ENCODE results near the gene C20orf144.

C20orf144 gene

GRCh38 chr20:33677991-33678702 lies 16.0 kb downstream of the C20orf144 start:
- H3F3A ChIP-seq (ENCODE audit: insufficient read depth, low read length): peaks cover 16% of the 10 kb centered on the region; the same call in 1 of the 2 replicates
- H3K4me2 ChIP-seq (ENCODE audit: low read depth, low read length): no peak overlapping the region
- no peaks in the 10 kb centered on the region for H3K36me3 ChIP-seq (replicated peaks; ENCODE audit: insufficient read depth, low read length)

GRCh38 chr20:33679758-33680485 lies 17.8 kb downstream of the C20orf144 start:
- H4K20me1 ChIP-seq (ENCODE audit: insufficient read depth, low read length): no peaks in the 10 kb centered on the region
- no peak overlapping the region for H3K4me3 ChIP-seq (ENCODE audit: low read length)
- H3K36me3 ChIP-seq (replicated peaks; ENCODE audit: insufficient read depth, low read length): no peaks in the 10 kb centered on the region
- peaks cover 15% of the 10 kb centered on the region for H3F3A ChIP-seq (ENCODE audit: insufficient read depth, low read length)
- no peak overlapping the region for H3K9ac ChIP-seq (ENCODE audit: low read length)
- H3K9me3 ChIP-seq (replicated peaks; ENCODE audit: insufficient read depth, low read length): no peaks in the 10 kb centered on the region
- H3K27me3 ChIP-seq (replicated peaks; ENCODE audit: insufficient read depth, low read length): no peaks in the 10 kb centered on the region
- H3K9me2 ChIP-seq (replicated peaks; ENCODE audit: insufficient read depth, low read length): no peaks in the 10 kb centered on the region
- TF ChIP-seq CTCF (IDR thresholded peaks at IDR 0.05; ENCODE audit: low read length): no peak
- no peak for TF ChIP-seq EZH2phosphoT487 (IDR thresholded peaks at IDR 0.05; ENCODE audit: low read length)
- no peak for TF ChIP-seq EZH2 (optimal IDR thresholded peaks at IDR 0.05; ENCODE audit: low read depth, low read length)
- no peak overlapping the region for H3K27ac ChIP-seq (ENCODE audit: low read length)
- H3K79me2 ChIP-seq (ENCODE audit: low read length): peaks cover 53% of the 10 kb centered on the region
- H2AFZ ChIP-seq (ENCODE audit: low read length): no peak overlapping the region
- DNase-seq: no peak
- no peak overlapping the region for H3K4me2 ChIP-seq (ENCODE audit: low read depth, low read length)
- H3K4me1 ChIP-seq (ENCODE audit: low read length): peaks cover 11% of the 10 kb centered on the region

More at GRCh38 chr20:33677991-33678702, 16.0 kb downstream of the C20orf144 start:
- Histone ChIP-seq H3K27me3 (replicated peaks; ENCODE audit: insufficient read depth, low read length) (no peaks in the 10 kb centered on the region), H3K4me1 (ENCODE audit: low read length) (peaks cover 12% of the 10 kb centered on the region), H3K9me2 (replicated peaks; ENCODE audit: insufficient read depth, low read length) (no peaks in the 10 kb centered on the region), H3K4me3 (ENCODE audit: low read length) (no peak overlapping the region), H2AFZ (ENCODE audit: low read length) (no peak overlapping the region), H3K79me2 (ENCODE audit: low read length) (peaks cover 45% of the 10 kb centered on the region), H3K9ac (ENCODE audit: low read length) (no peak overlapping the region), H3K27ac (ENCODE audit: low read length) (no peak overlapping the region), H3K9me3 (replicated peaks; ENCODE audit: insufficient read depth, low read length) (no peaks in the 10 kb centered on the region), H4K20me1 (ENCODE audit: insufficient read depth, low read length) (no peaks in the 10 kb centered on the region)
- TF ChIP-seq EZH2phosphoT487 (IDR thresholded peaks at IDR 0.05; ENCODE audit: low read length) (no peak), CTCF (IDR thresholded peaks at IDR 0.05; ENCODE audit: low read length) (no peak), EZH2 (optimal IDR thresholded peaks at IDR 0.05; ENCODE audit: low read depth, low read length) (no peak)
- peak; percentile 5 for DNase-seq

- Histone ChIP-seq H3K79me2 (ENCODE audit: low read length) (peaks cover 60% of the 10 kb centered on the region), H3K27me3 (replicated peaks; ENCODE audit: insufficient read depth, low read length) (no peaks in the 10 kb centered on the region), H3K9me2 (replicated peaks; ENCODE audit: insufficient read depth, low read length) (no peaks in the 10 kb centered on the region), H3K36me3 (replicated peaks; ENCODE audit: insufficient read depth, low read length) (no peaks in the 10 kb centered on the region), H3K9ac (ENCODE audit: low read length) (no peak overlapping the region), H3K27ac (ENCODE audit: low read length) (no peak overlapping the region), H3K4me3 (ENCODE audit: low read length) (no peak overlapping the region), H3K4me1 (ENCODE audit: low read length) (peaks cover 8% of the 10 kb centered on the region), H3K4me2 (ENCODE audit: low read depth, low read length) (no peak overlapping the region), H3K9me3 (replicated peaks; ENCODE audit: insufficient read depth, low read length) (no peaks in the 10 kb centered on the region), H3F3A (ENCODE audit: insufficient read depth, low read length) (peaks cover 16% of the 10 kb centered on the region), H4K20me1 (ENCODE audit: insufficient read depth, low read length) (no peaks in the 10 kb centered on the region), H2AFZ (ENCODE audit: low read length) (no peak overlapping the region)
- TF ChIP-seq EZH2 (optimal IDR thresholded peaks at IDR 0.05; ENCODE audit: low read depth, low read length) (no peak), CTCF (IDR thresholded peaks at IDR 0.05; ENCODE audit: low read length) (no peak), EZH2phosphoT487 (IDR thresholded peaks at IDR 0.05; ENCODE audit: low read length) (no peak)
- peak; percentile 5 for DNase-seq
Observed at GRCh38 chr20:33680686-33681085, 18.6 kb downstream of the C20orf144 start.
